HG03558 (cell line): ENCODE measurements around the gene CORO2A.
A peak's percentile ranks its signal among the peaks of the same experiment; 100 is the strongest.
"Not testable (repeated sequence)": the region's sequence is repeated elsewhere in the genome, so short reads cannot be mapped to it uniquely, and the experiment has no call there.

ENCODE experiments used
- ATAC-seq: cut with Tn5 transposase; IDR thresholded peaks from one replicate; pipeline ENCODE4 v1.9.1; 2021; ENCODE audit warnings: moderate number of reproducible peaks; ENCODE audit not compliant: unreplicated experiment; ENCODE audit errors: extremely low read depth

CORO2A gene

DNA sequence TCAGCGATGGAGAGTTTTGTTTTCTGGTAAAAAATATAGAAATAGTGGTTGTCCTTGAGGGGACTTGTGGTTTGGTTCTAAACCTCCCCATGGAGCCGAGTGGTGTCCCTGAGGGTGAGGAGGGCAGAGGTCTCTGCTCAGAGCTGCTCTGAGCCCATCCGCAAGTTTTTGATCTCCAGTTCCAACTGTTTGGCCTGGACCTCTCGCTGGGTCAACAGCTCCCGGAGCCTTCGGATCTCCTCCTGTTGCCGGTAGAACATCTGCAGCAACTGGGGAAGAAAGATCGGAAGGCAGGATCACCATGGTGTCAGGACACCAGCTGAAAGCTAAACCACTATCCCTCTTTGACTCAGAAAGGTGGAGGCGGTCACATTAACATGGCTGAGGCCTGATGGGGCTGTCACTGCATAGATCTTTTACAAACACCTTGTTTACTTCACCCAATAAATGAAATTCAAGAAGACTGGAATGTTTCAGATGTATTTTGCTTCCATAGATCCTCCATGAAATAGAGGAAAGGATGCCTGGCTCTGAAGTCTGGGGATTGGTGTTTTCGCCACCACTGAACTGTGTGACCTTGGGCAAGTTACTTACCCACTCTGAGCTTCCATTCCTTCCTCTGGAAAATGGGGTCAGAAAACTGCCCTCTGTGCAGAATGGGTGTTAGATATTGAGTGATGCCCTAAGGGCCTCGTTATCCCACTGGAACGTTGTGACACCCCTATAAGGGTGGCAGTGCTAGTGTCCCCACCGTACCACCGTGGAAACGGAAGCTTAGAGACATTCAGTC is 67.6 kb downstream of the CORO2A start:
- ATAC-seq = no peak

DNA sequence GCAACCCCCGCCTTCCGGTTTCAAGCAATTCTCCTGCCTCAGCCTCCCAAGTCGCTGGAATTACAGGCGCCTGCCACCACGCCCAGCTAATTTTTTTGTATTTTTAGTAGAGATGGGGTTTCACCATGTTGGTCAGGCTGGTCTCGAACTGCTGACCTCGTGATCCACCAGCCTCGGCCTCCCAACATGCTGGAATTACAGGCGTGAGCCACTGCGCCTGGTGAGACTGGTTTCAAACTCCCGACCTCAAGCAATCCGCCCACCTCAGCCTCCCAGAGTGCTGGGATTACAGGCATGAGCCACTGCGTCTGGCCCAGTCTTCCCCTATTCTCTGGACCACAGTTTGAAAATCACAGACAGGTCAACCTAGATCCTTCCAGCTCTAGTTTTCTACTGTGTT is 68.3 kb downstream of the CORO2A start:
- ATAC-seq = not testable (repeated sequence)

DNA sequence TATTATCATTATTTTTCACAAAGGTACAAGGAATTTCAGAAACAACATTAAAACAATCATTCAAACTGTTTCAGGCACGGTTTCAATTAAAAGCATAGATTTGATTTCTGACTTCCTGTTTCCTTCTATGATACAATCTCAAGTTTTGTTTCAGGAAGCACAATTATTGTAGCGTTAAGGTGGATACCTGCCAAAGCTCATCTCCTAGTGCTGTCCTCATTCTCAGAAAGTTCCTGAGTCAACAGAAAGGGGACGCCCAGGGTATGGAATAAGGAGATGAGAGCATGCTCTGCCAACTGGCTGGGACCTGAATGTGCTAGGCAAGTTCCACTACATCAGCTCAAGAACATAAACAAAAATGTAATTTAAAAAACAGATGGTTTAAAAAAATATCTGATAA is 71.4 kb downstream of the CORO2A start:
- no peak for ATAC-seq

DNA sequence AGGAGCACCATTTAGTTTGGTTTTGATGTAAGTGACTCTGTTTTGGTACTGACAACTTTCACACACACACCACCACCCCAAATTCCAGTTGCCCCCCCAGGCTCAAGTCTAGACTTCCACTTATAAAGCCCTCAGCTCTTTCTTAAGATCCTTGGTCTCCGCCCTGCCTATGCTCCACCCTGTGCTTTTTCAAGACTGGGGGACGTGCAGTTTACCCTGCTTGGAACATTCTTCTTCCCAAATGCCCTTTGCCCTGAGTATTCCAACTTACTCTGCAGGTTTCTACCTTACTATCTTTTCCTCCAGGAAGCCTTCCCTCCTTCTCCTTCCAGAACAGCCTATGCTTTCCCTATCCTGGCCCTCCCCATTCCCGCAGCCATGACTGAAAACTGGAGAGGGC is 72.0 kb downstream of the CORO2A start:
- no peak for ATAC-seq

DNA sequence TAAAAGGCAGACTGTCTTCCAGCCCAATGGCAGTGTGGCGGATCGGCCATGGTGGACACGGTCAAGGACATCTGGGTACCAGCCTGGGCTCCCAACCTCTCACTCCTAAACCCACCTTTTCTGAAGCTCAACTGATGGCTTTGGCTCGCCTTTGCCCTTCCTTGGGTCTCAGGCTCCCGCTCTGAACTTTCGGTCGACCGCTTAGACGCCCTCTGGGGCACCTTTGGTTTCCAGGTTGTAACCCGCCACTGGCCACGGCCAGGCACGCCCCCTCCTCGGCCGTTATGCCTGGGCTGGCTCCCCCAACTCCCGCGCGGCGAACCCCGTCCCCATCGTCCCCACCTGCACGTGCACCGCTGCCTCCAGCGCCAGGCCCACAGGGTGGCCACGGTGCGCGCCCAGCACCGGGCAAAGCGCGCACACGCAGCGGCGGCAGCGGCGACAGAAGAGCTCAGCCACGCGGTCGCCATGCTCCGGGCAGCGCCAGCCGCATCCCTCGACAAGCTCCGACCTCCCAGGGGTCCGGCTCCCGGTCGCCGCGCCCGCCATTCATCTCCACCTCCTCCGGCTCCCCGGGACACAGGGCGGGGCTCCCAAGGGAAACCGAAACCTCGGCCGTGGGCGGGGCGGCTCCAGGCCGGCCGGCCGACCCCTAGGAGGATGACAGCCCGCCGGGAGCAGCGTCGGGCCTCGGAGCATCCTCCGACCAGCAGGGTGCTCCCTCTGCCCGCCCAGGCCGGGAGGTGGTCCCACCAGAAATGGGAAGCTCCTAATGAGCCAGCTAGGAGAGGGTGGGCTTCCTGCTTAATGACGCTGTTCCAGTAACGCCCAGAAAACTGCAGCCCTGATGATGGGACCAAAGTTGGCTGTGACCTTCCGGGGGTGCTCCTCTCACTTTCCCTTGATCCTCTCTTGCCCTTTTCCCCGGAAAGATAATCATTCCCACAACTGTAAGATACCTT is 73.5 kb downstream of the CORO2A start, which contains the start of gene TRIM14:
TSS of gene TRIM14 (minus strand) at position 583 of the 962 bp plus-strand sequence. CDS start at position 549, 34 bp downstream.
- ATAC-seq = no peak

DNA sequence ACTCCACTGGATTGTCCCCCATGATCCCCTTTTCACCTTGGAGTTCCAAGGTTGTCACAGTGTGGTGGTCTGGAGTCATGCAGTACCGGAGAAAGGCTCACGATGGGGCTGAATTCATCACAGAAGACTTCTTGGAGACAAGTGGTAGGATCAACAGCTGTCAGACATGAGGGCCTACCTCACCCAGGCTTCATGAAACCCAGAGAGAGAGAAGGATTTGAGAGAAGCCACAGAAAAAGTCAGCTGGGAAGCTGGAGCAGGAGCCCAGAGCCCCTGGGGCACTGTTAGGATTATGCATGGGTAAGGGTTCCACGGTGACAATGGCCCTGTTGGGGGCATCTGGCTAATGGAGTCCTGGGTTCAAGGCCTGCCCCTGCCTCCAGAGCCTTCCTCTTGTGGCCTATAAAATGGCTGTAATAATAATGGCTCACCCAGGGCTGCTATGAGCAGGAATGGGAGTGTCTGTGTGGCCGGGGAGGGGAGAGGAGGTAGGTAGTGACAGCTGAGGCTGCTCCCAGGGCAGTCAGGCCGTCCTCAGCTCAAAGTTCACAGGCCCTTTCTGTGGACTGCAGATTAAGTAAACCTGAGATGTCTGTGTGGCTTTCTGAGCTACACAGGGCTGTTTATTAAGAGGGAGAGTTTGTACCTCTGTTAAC is 74.3 kb downstream of the CORO2A start:
- no peak for ATAC-seq

DNA sequence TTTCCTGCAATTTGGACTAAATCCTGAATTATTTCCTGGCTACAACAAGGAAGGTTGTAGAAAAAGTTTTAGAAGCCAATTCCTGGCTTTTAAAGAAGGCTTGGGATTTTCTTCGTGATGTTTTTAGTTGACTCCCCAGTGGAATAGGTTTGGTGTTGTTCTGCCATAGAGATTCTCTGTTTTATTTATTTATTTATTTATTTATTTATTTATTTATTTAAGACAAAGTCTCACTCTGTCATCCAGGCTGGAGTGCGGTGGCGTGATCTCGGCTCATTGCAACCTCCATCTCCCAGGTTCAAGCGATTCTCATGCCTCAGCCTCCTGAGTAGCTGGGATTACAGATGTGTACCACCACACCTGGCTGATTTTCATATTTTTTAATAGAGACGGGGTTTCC is 75.3 kb downstream of the CORO2A start:
- ATAC-seq = not testable (repeated sequence)

DNA sequence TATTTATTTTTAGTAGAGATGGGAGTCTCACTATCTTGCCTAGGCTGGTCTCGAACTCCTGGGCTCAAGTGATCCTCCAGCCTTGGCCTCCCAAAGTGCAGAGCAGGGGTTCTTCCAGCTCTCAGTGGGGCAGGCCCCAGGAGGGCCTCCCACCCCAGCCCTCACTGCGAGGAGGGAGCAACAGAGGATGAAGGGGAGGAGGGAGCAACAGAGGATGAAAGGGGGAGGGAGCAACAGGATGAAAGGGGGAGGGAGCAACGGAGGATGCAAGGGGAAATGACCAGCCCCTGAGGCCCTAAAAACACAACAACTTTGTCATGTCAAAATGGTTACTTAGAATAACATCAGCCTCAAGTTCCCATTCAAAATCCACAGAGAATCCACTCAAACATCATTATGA is 83.4 kb downstream of the CORO2A start:
- ATAC-seq = no peak

DNA sequence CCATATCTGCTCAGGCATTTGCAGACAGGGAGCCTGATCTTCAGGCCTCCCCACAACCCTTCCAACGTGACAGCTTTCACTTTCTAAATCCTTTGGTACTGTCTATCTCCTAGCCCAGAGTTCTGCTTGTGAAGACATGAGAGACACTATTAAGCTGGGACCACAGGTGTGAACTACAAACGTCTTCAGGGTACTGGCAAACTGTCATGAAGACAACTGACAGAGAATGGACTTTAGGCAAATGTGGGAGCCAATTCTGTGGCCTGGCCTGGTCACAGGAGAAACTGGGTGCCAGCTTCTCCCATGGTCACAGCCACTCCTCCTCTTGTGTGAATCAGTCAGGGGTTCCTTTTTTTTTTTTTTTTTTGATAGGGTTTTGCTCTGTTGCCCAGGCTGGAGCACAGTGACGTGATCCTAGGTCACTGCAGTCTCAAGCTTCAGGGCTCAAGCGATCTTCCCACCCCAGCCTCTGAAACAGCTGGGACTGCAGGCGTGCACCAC is 83.9 kb downstream of the CORO2A start:
- ATAC-seq = no peak

DNA sequence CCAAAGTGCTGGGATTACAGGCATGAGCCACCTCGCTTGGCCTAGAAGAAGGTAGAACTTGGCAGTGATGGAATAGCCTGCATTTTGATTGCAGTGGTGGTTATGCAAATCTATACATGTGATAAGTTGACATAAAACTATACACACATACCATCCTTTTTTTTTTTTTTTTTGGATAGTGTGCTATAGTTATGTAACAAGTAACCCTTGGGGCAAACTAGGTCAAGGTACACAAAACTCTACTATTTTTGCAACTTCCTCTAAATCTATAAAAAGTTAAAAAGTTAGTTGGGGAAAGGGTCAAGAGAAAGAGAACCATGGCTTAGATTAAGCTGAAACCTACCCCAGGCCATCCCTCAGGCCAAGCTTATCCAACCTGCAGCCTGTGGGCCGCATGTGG is 84.5 kb downstream of the CORO2A start:
- no peak for ATAC-seq

DNA sequence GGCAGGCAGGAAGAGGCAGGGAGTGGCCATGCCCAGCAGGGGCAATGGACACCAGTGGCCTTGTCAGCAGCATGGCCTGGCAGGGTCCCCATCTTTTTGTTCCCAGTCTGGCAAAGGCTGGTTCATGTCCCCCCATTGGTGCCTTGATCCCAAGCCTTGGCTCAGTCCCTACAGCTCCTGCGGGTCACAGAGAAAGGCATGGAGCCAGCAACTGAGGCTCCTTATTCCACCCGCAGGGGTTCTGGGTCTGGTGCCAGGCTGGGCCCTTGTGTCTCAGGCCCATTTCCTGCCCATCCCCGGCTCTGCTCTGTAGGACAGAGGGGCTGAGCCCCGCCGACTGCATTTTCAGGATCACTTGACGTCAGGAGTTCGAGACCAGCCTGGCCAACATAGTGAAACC is 87.4 kb downstream of the CORO2A start:
- ATAC-seq = no peak

DNA sequence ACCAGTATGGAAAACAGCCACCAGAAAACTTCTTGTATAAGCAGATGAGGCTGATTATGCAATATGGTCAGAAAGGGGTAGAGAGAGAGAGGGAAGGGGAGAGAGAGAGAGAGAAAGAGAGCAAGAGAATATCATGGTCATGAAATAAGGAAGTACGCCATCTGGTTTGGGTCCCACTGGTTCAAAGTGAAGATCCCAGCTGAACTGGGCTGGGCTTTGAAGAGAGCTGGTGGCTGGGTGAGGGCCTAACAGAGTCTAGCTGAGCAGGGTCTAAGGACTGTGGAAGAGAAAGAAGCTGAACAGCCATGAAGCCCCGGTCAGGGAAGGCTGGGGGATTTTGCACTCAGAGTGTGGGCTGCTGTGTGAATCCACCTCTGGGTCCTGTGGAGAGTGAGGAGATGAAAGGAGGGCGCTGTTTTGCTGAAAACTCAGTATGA is 88.0 kb downstream of the CORO2A start:
- no peak for ATAC-seq

DNA sequence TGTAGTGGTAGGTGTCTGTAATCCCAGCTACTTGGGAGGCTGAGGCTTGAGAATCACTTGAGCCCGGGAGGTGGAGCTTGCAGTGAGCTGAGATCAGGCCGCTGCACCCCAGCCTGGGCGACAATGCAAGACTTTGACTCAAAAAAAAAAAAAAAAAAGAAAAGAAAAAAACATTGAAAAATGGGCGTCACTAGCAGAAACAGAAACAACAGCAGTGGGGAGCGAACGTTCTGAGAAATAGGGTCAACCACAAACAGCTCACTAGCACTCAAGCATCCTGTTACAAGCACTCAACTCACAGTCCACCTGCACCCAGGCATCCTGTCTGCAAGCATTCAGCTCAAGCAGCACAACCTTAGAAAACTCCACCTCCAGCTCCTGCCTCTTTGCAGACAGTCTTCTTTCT is 90.6 kb downstream of the CORO2A start:
- peak; percentile 97 for ATAC-seq

DNA sequence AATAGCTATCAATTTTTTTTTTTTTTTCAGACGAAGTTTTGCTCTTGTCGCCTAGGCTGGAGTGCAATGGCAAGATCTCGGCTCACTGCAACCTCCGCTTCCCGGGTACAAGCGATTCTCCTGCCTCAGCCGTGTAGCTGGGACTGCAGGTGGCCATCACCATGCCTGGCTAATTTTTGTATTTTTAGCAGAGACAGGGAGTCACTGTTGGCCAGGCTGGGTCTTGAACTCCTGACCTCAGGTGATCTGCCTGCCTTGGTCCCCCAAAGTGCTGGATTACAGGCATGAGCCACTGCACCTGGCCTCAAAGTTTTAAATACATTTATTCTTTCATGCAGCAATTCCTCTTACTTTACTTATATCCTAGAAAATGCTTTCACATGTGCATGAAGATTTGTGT is 91.0 kb downstream of the CORO2A start:
- ATAC-seq = no peak

DNA sequence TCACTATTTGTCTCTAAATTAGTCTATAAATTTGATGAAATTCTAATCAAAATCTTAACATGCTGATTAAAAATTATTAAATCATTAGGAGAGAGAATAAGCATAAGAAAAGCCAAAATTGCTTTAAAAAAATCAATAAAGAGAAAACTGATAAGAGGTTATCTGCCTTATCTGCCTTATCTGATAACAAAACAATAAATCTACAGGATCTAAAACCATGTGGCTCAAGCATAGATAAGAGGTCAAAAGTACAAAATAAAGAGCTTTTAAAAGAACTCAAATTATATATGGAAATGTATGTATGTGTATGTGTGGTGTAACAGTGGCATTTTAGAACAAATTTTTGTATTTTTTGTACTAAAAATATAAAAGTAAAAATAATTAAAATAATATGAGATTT is 92.0 kb downstream of the CORO2A start:
- ATAC-seq = no peak

DNA sequence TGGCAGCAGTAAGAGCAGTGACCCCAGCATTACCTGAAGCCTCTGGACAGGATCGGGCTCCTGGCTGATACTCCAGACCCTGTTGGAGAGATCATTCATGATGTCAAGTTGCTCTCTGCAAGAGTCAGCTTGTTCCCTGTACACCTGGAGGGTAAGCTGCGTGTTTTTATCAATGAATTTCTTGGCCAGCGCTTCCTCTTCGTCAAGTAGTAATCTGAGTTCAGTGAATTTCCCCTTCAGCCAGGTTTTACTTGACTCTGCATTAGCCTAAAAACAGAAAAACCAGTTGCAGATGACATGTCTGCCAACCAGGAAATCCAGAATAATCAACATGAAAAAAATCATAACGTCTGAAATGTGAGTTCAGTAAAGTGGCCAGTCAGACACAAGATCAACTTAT is 92.5 kb downstream of the CORO2A start:
- no peak for ATAC-seq

DNA sequence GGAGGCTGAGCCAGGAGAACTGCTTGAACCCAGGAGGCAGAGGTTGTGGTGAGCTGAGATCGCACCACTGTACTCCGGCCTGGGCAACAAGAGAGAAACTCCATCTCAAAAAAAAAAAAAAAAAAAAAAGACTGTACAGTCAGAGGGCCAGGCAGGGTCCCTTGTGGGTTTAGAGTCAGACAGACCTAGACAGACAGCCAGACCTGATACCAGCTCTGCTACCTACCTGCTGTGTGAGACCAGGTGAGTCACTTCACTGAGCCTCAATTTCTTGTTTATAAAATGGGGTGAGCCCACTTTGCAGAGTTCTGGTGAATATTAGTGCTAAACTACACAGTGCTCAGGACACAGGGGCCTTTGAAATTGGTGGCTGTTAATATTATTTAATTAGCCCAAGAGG is 93.1 kb downstream of the CORO2A start:
- no peak for ATAC-seq

DNA sequence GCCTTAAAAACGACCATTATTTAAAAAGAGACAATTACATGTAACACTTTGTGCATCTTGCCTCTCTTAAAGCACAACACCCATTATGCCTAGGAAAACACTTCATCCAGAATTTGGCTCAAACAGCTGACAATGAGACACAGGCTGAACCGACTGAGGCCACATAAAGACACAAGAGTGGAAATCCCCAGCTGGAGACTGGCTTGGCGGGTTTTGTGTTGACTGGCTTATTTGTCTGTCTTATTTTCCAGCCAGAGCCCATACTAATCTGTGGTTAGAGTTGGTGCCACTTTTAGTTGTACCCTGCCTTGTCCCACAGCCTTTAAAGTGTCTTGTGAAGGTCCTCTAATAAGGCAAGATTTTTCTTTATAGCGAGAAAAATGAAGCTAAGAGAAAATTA is 94.6 kb downstream of the CORO2A start:
- no peak for ATAC-seq

DNA sequence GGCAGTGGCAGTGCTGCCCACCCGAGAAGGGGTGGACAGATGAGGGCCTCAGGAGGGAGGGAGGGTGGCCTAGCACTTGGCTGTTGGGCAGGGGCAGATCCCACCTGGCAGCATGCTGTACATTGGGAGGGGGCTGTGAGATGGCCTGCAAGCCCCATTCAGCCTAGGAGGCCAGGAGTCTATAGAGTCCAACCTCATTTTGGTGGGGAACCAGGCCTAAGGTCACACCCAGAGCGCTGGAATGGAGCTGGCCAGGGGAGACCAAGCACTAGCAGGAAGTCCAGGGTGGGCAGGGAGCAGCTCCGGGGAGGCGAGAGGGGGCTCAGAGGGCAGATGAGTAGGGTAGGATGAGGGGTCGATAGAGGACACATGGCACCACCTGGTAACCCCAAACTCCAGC is 96.3 kb downstream of the CORO2A start:
- ATAC-seq = no peak

DNA sequence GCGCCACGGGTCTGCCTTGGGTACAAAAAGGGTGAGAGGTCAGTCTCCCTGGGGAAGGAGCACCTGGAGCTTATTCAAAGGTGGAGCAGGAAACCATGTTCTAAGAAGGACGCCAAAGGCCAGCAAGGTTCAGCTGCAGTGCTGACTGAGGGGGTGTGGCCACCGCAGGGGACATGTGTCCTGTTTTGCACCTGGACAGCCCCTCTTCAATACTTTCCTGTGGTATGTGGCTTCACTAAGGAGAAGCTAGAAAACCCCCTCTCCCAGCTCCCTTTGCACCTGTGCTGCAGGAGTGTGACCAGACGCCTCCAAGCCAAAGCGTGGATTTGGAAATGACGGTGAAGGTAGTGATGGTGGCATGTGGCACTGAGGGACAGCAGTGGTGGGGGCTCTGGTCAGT is 97.0 kb downstream of the CORO2A start:
- no peak for ATAC-seq

DNA sequence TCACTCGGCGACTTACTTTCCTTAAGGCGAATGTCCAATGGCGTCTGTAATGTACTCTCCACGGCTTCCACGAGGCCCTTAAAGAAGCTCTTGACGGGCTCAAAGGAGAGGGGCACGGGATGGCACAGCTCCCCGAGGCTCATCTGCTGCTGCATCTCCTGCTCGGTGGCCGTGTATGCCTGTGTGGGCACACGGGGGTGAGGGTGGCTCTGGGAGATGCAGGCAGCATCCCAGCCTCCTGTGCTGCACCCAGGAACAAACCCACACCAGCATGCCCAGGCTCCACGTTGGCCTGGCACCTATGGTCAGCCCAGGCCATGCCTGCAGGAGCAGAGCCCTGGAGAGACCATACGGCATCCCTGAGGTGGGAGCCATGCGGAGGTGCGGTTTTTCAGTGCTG is 97.6 kb downstream of the CORO2A start:
- no peak for ATAC-seq
